Cardiac fibroblast (primary cell): ENCODE measurements around the gene DYNC1I1.

Experiments used
- DNase-seq, 2 donors: peaks; one replicate each; pipeline versions ENCODE4 v3.0.0 to v3.0.0-alpha.2; 2010; ENCODE audit warnings: low read depth in 2 of 2
- H3K4me3 ChIP-seq, 2 donors: replicated peaks in 1 of 2; 1 replicate in 1 of 2; 2 replicates in 1 of 2; pipeline ENCODE4 v1.5.1; 2011; ENCODE audit warnings: low read depth in 2 of 2, low read length in 2 of 2, mild to moderate bottlenecking in 2 of 2, moderate library complexity in 1 of 2
- CTCF ChIP-seq: IDR thresholded peaks from one replicate; pipeline ENCODE4 v1.5.1; 2011; ENCODE audit warnings: low read depth, mild to moderate bottlenecking, low read length, inconsistent platforms

Gene DYNC1I1

GRCh38 chr7:96026611-96027010 is 254.3 kb downstream of the DYNC1I1 start:
- TF ChIP-seq CTCF = no peak
- DNase-seq = no peak
- no peak overlapping the region for H3K4me3 ChIP-seq

- no peak for DNase-seq
- TF ChIP-seq CTCF = no peak
- no peak overlapping the region for H3K4me3 ChIP-seq
Observed at GRCh38 chr7:96028729-96029128, 256.4 kb downstream of the DYNC1I1 start.

GRCh38 chr7:96033009-96033598 is 260.8 kb downstream of the DYNC1I1 start:
- TF ChIP-seq CTCF = no peak
- H3K4me3 ChIP-seq = no peak overlapping the region
- DNase-seq = no peak

- no peak for TF ChIP-seq CTCF
- DNase-seq = no peak
- no peak overlapping the region for H3K4me3 ChIP-seq
Observed at GRCh38 chr7:96034940-96035727, 262.8 kb downstream of the DYNC1I1 start.

- no peak overlapping the region for H3K4me3 ChIP-seq
- no peak for DNase-seq
- no peak for TF ChIP-seq CTCF
Observed at GRCh38 chr7:96040250-96040772, 268.0 kb downstream of the DYNC1I1 start.

GRCh38 chr7:96041171-96041570 is 268.8 kb downstream of the DYNC1I1 start:
- TF ChIP-seq CTCF = no peak
- no peak overlapping the region for H3K4me3 ChIP-seq
- DNase-seq = no peak
